ENCODE data around the gene HSD11B2.

Gene HSD11B2

GRCh38 chr16:67448580-67448979 lies 17.7 kb downstream of the HSD11B2 start:
- Histone ChIP-seq H3K27ac (ENCODE audit: low read length) (no peak overlapping the region), H3K4me3 (ENCODE audit: low read depth in 1 of 2, low read length in 2 of 2) (no peak overlapping the region), H3K36me3 (ENCODE audit: insufficient read depth, low read length) (peaks cover 36% of the 10 kb centered on the region), H3K4me2 (ENCODE audit: insufficient read depth, low read length) (no peak overlapping the region), H3K4me1 (ENCODE audit: insufficient read depth, low read length) (no peaks in the 10 kb centered on the region), H3K9ac (ENCODE audit: low read depth, low read length) (no peak overlapping the region), H3K9me3 (ENCODE audit: insufficient read depth, low read length, severe bottlenecking) (no peaks in the 10 kb centered on the region), H3K27me3 (ENCODE audit: insufficient read depth, low read length, poor library complexity) (no peaks in the 10 kb centered on the region), H2AFZ (ENCODE audit: low read depth, low read length) (no peak overlapping the region), H3K79me2 (ENCODE audit: insufficient read depth, low read length) (no peaks in the 10 kb centered on the region), H4K20me1 (ENCODE audit: insufficient read depth, low read length) (peaks cover 26% of the 10 kb centered on the region)
- DNase-seq (no peak), ATAC-seq (ENCODE audit: insufficient read depth, low read depth) (no peak)
- TF ChIP-seq EZH2 (IDR thresholded peaks at IDR 0.05; ENCODE audit: borderline replicate concordance, low read depth, low read length, severe bottlenecking): no peak
- TF ChIP-seq CTCF (IDR thresholded peaks at IDR 0.05; ENCODE audit: borderline replicate concordance, extremely low read depth, low read length, poor library complexity, severe bottlenecking): no peak

GRCh38 chr16:67449336-67449735 lies 18.4 kb downstream of the HSD11B2 start:
- Histone ChIP-seq H3K4me3 (ENCODE audit: low read depth in 1 of 2, low read length in 2 of 2) (no peak overlapping the region), H3K4me2 (ENCODE audit: insufficient read depth, low read length) (no peak overlapping the region), H3K79me2 (ENCODE audit: insufficient read depth, low read length) (no peaks in the 10 kb centered on the region), H3K36me3 (ENCODE audit: insufficient read depth, low read length) (peaks cover 36% of the 10 kb centered on the region), H3K27ac (ENCODE audit: low read length) (no peak overlapping the region), H3K9ac (ENCODE audit: low read depth, low read length) (no peak overlapping the region), H3K4me1 (ENCODE audit: insufficient read depth, low read length) (no peaks in the 10 kb centered on the region), H4K20me1 (ENCODE audit: insufficient read depth, low read length) (peaks cover 24% of the 10 kb centered on the region), H2AFZ (ENCODE audit: low read depth, low read length) (no peak overlapping the region), H3K27me3 (ENCODE audit: insufficient read depth, low read length, poor library complexity) (no peaks in the 10 kb centered on the region), H3K9me3 (ENCODE audit: insufficient read depth, low read length, severe bottlenecking) (no peaks in the 10 kb centered on the region)
- ATAC-seq (ENCODE audit: insufficient read depth, low read depth): no peak
- no peak for DNase-seq
- TF ChIP-seq EZH2 (IDR thresholded peaks at IDR 0.05; ENCODE audit: borderline replicate concordance, low read depth, low read length, severe bottlenecking): no peak
- TF ChIP-seq CTCF (IDR thresholded peaks at IDR 0.05; ENCODE audit: borderline replicate concordance, extremely low read depth, low read length, poor library complexity, severe bottlenecking): no peak

- H3K79me2 ChIP-seq (ENCODE audit: insufficient read depth, low read length): no peaks in the 10 kb centered on the region
Observed at GRCh38 chr16:67449739-67450138, 18.8 kb downstream of the HSD11B2 start.

More at GRCh38 chr16:67449739-67450138, 18.8 kb downstream of the HSD11B2 start:
- Histone ChIP-seq H3K4me2 (ENCODE audit: insufficient read depth, low read length) (no peak overlapping the region), H4K20me1 (ENCODE audit: insufficient read depth, low read length) (peaks cover 21% of the 10 kb centered on the region), H3K9me3 (ENCODE audit: insufficient read depth, low read length, severe bottlenecking) (no peaks in the 10 kb centered on the region), H3K36me3 (ENCODE audit: insufficient read depth, low read length) (peaks cover 32% of the 10 kb centered on the region), H2AFZ (ENCODE audit: low read depth, low read length) (no peak overlapping the region), H3K27me3 (ENCODE audit: insufficient read depth, low read length, poor library complexity) (no peaks in the 10 kb centered on the region), H3K27ac (ENCODE audit: low read length) (no peak overlapping the region), H3K4me3 (ENCODE audit: low read depth in 1 of 2, low read length in 2 of 2) (no peak overlapping the region), H3K4me1 (ENCODE audit: insufficient read depth, low read length) (no peaks in the 10 kb centered on the region), H3K9ac (ENCODE audit: low read depth, low read length) (no peak overlapping the region)
- DNase-seq (no peak), ATAC-seq (ENCODE audit: insufficient read depth, low read depth) (no peak)
- TF ChIP-seq EZH2 (IDR thresholded peaks at IDR 0.05; ENCODE audit: borderline replicate concordance, low read depth, low read length, severe bottlenecking) (no peak), CTCF (IDR thresholded peaks at IDR 0.05; ENCODE audit: borderline replicate concordance, extremely low read depth, low read length, poor library complexity, severe bottlenecking) (no peak)

All from DND-41 (cell line).